GM12892 (cell line): ENCODE data around the gene ANKRD17.

Experiments used
- POLR2A ChIP-seq: IDR thresholded peaks from 2 replicates; pipeline ENCODE4 v1.6.1; 2011; ENCODE audit warnings: low read depth, low read length, control low read depth
- POLR2AphosphoS5 ChIP-seq: IDR thresholded peaks from 2 replicates; pipeline ENCODE4 v1.6.1; 2011; ENCODE audit warnings: low read depth, low read length, control low read depth

DNA sequence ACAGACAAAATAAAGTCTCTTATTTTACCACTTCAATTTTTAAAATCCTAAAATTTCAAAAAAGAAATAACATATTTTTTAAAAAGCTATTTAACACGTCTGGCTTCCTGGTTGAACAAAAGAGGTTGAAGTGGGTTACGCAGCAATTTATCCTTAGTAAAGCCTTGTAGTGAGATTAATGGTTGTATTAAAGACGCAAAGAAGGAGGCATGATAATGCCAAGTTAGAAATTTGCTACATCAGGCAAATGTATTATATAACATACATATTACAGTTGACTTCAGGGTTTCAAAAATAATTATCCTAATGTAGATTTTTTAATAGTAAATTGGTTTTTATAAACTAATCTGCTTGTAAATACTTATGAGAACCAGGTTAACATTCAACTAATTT lies 35.3 kb downstream of the ANKRD17 start:
- no peak for TF ChIP-seq POLR2AphosphoS5
- TF ChIP-seq POLR2A = no peak
